Stimulated activated CD8-positive, alpha-beta memory T cell treated with anti-CD3 and anti-CD28 coated beads, Interleukin-15, amount 100 ng/mL, for 48 hours (primary cell): ENCODE measurements around the gene SDCBP2.

Source experiments
- DNase-seq, 2 donors: peaks; one replicate each; pipeline ENCODE4 v3.0.0-alpha.2; 2020; ENCODE audit warnings: low read depth in 2 of 2

The SDCBP2 gene

DNA sequence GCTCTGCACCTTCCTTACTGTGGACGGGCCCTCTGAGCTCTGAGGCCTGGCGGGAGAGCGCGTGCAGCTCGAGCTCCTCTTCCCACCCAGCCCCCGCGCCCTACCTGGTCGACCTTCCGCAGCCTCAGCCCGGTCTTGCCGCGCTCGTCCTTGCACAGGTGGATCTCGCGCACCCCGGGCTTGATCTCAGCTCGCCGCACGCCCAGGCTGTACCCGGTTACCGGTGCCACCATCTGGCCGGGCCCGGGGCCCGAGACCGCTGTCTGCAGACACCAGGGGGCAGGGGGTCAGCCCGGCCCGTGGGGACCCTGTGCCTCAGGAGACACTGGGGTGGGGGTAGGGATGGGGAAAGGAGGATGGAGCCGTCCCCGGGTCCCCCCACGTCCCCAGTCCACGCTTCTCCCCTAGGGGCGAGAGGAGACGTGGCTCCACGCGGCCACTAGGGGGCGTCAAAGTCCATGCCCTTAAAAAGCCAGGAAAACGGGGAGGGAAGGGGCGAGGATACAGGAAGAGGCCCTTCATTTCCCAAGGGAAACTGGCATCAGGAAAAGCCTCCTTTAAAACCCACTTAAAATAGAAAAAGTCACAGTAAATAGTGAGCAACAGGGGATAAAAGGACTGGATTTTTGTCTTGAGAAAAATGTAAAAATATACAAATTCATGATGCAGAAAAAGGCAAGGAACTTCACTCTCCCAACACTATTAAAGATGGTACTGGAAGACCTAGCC lies 15.5 kb downstream of the SDCBP2 start:
- no peak for DNase-seq

DNA sequence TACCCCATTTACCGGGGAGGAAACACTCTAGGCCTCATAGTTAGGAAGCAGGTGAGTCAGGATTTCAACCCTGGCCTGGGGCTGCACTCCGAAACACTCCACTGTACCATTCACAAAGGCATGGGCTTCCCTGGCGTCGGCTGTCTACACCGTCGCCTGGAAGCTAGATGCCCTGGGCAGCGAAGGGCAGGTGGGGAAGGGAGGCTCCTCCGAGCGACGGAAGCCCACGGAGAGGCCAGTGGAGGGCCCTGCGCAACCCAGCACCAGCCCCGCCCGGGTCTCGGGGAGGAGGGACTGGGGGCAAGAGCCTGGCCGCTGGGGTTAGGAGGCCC lies 16.1 kb downstream of the SDCBP2 start:
- no peak for DNase-seq

DNA sequence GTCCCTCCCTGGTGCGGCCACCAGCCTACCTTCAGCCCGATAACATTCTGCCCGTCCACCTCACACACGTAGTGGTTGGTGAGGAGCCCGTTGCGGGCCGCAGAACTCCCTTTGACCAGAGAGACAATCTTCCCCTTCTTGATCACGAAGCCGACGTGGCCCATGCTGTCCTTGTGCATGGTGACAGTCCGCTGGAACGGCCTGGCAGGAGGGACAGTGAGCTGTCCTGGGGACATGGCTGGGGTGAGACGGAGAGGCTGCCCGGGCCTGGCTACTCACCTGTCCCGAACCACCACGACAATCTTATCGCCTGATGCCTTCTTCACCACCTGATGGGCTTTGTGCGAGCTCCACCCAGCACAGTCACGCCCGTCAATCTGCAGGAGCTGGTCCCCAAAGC lies 16.6 kb downstream of the SDCBP2 start:
- no peak for DNase-seq

DNA sequence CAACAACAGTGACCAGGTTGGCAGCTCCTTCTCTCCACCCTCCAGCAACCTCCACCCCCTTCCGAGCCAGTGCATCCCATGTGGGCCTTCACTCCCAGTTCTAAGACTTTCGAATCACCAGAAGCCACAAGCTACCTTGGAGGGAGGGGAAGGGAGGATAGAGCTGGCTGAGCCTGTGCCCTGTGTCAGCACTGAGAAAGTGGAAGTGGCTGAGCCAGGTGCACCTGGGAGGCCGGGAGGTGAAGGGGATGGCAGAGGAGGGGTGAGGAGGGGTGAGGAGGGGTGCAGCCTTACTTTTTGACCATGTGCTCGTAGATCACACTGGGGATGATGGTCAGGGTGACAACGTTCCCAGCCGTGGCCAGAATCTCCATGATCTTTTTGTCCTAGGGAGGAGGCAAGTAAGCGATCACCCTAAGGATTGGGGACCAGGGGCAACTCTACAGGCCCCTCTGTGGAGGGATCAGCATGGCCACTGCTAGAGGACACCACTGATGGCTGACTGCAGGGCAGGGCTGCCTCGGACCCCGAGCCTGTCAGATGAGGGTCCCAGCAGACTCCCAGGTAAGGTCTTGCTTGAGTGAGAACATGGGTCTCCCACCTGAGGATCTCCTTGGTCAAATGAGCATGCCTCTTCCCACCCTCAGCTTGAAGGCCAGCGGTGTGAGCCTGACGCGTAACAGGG lies 18.3 kb downstream of the SDCBP2 start:
- DNase-seq = no peak

DNA sequence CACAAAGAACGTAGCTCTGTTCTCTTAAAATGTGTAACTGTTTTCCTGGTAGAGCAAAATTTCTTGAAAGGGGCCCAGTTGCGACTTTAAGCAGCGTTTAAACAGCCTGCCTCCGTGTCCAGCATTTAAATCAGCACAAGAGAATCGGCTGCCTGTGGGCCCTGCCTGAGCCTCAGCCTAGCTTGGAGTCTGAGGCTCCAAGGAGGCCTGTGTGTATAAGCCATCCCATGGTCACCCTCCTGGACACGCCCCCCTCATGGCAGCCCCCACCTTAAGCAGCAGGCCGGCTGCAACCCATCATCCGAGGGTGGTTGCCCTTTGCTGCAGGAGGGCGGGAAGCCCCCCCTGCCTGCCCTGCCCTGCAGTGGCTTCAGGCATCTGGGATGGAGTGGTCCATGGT lies 18.9 kb downstream of the SDCBP2 start:
- DNase-seq = no peak

DNA sequence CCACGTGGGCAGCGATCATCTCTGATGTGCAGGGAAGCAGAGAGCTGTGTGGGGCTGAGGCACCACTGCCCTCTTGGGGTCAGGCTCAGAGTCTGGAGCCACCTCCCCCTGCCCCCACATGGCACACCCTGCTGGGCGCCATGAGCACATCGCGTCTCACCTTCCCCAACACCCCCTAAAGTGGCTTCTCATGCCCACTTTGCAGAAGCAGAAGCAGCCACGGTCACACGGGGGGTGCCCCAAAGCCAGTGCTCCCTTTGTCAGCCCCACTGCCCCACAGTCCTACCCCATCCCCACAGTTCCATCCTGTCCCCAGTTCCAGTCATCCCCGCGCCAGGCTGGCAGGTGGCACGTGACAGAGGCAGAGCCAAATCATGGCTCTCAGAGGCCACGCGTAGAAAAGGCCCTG lies 19.5 kb downstream of the SDCBP2 start:
- DNase-seq = no peak

DNA sequence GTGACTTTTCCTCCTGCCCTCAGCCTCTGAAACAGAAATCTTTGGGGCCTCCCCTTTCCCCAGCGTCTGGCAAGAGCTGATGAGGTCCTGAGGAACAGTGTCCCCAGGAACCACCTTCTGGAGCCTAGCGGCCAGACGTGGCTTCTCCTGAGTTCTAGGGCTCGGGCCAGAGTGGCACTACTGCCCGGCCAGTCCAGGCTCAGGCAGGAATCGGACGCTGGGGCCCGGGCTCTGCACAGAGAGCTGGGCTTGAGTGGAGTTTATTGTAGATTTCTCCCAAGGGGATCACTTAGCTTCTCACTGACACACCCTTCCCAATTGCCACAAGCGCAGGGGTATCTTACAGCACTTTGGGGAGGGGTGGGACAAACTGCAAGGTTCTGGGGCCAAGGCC lies 20.2 kb downstream of the SDCBP2 start:
- DNase-seq = no peak

DNA sequence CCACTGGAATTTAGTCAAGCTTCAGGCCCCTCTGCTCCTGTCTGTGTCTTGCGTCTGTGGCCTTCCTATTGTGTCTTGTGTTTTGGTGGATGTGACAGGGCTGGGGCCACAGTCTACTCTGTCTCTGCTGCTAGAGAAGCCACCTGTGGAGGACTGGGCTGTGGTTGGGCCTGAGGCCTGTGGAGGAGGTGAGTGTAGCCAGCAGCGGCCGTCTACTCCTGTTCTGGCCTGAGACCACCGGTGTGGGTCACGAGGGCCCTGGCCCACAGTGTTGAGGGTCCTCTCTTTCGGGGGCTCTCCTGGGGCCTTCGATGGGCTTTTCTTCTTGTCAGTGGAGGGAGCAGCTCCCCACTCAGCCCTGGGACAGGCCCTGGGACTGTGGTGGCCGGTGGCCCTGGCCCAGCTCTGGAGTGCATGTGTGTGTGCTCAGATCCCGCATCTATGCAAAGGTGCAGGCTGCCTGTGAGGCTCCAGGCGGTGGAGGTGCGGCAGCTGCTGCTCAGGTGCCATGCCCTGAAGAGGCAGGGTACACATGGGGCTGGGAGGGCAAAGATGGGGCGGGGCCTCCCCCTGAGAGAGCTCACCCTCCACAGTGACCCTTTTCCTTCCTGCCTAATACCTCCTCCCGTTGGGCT lies 20.8 kb downstream of the SDCBP2 start:
- no peak for DNase-seq

DNA sequence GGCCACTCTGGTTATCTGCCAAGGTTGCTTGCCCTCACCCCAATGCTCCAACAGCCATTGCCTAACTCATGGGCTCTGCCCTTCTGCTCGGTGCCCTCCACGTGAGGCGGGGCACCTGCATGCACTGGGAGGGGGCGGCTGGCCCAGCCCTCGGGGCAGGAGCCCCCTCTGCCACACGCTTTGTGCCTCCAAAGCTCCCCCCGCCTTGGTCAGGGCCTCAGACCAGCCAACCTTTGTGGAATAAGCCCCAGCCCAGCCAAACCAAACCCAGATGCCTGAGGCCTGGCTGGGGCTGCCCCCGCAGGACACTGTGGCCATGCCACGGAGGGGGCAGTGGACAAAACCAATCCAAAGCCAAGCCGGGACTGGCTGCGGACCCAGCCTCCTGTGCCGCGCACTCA lies 21.4 kb downstream of the SDCBP2 start:
- no peak for DNase-seq

DNA sequence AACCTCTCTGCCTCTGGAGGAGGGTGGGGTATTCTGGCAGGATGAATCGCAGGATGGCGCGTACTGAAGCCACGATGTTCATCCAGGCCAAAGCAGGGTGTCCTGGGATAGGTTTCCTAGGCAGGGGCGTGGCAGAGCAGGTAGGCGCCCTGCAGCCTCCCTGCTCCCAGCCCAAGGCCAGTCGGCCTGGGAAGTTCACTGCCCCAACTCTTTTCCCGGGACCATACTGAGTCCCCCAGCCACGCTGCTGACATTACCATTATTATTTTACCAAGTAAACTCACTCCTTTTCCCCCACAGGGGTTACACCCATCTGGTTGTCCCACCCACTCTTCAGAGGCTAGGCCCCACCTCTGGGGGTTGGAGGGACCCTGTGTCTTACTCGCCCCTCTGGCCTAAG lies 21.8 kb downstream of the SDCBP2 start:
- no peak for DNase-seq

DNA sequence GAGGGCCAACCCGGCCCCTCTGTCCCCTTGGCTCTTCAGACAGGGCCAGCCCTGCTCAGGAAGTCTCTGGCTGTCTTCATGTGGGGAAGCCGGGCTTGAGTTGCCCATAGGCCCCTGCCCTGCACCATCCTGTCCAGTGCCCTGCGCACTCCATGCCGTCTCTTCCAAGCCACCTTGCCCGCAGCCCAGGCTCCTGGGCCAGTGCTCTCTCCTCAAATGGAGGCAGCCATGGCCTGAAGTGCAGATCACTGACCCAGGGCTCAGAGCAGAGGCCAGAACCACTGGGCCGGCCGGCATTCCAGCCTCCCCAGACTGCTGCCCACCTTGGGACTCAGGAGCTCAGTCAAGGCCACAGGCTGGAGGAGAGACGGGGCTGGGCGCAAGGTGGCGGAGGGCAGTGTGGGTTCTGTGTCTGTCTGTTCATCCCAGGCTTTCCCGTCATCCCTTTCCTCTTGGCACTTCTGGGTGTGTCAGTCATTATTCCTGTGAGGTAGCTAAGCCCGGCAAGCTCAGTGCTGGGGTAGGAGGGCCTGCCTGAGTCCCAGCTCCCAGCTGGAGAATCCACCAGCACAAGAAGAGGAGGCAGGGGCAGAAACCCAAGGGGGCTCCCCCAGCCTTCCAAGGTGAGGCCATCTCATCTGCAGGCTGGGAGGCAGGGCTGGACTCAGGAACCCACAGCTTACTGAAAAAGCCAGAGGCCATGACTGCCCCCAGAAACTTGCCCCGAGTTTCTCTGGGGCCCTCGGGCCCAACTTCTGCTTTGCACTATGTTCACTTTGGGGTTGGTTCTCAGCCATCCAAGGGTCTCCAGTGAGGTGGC lies 22.4 kb downstream of the SDCBP2 start:
- no peak for DNase-seq

DNA sequence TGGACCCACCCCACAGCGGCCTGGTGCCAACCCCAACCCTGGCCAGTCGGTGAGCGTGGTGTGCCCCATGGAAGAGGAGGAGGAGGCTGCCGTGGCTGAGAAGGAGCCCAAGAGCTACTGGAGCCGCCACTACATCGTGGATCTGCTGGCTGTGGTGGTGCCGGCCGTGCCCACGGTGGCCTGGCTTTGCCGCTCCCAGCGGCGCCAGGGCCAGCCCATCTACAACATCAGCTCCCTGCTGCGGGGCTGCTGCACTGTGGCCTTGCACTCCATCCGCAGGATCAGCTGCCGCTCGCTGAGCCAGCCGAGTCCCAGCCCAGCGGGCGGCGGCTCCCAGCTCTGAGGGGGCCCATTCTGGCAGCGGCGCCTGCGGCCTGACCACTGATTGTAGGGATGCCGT lies 23.2 kb downstream of the SDCBP2 start:
- DNase-seq = no peak

DNA sequence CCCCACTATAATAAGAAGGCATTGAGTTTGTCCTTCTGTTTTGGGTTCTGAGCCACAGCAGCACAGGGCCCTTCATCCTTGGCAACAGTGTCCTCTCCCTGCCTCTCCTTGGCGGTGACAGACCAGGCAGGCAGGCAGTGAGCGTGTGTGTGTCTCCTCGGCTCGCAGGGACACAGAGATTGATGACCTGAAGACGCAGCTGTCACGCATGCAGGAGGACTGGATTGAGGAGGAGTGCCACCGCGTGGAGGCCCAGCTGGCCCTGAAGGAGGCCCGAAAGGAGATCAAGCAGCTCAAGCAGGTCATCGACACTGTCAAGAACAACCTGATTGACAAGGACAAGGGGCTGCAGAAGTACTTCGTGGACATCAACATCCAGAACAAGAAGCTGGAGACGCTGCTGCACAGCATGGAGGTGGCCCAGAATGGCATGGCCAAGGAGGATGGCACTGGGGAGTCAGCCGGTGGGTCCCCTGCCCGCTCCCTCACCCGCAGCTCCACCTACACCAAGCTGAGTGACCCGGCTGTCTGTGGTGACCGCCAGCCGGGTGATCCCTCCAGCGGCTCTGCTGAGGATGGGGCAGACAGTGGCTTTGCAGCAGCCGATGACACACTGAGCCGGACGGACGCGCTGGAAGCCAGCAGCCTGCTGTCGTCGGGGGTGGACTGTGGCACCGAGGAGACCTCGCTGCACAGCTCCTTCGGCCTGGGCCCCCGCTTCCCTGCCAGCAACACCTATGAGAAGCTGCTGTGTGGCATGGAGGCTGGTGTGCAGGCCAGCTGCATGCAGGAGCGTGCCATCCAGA lies 24.0 kb downstream of the SDCBP2 start:
- DNase-seq = no peak

DNA sequence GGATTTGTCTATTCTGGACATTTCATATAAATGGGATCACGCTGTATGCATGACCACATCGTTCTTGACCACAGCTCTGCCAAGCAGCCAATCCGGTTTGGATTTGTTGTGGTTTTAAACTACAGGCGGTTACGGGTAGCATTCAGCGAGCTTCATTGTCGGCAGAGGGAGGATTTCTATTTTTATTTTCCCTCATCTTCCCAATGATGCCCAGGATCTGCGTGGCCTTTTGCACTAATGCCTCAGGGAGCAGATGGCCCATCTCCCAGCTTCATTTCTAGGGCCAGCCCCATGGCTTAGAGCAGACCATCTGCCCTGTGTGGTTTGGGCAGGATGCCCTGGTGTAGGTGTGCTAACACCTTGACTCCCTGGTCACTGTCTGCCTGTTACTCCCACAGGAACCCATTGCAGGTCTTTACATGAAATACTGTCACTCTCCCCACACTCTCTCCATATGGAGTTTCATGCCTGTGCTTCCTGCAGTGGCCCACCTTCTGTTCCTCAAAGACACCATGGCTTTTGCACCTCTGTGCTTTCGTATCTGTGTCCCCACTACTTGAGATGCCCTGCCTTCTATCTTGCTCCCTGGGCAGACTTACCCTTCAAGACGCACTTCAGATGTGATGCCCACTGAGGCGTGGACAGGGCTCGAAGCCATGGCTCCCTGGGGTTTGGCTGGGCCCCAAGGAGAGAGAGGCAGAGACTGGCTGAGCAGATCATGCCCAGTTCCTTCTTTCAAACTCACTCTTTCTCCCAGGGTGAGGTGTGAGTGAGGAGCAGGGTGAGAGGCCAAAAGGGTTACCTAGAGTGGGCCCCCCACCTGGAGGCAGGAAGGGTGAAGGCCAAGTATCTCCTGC lies 26.0 kb downstream of the SDCBP2 start:
- no peak for DNase-seq

DNA sequence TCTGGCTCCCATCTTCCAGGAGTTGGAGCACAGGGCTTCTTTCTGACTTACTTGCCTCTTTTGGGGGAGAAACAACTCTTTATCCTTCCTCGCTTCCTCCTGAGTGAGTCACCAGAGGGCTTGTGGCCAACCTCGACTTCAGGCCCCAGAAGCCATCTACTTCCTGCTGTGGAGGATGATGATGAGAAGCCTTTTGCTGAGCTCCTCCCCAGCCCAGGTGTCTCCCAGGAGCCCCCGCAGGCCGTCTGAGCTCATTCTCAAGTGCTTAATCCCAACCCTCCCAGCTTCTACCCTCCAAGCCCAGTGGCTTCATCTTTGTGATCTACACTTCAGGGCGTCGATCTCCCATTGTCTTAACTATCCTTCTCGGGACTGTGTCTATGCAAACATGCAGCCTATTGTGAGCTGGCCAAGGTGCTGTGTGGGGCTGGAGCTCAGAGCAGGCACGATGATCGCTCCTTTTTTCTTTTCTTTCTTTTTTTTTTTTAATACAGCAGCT lies 27.9 kb downstream of the SDCBP2 start:
- DNase-seq = peak; percentile 55 to 59

DNA sequence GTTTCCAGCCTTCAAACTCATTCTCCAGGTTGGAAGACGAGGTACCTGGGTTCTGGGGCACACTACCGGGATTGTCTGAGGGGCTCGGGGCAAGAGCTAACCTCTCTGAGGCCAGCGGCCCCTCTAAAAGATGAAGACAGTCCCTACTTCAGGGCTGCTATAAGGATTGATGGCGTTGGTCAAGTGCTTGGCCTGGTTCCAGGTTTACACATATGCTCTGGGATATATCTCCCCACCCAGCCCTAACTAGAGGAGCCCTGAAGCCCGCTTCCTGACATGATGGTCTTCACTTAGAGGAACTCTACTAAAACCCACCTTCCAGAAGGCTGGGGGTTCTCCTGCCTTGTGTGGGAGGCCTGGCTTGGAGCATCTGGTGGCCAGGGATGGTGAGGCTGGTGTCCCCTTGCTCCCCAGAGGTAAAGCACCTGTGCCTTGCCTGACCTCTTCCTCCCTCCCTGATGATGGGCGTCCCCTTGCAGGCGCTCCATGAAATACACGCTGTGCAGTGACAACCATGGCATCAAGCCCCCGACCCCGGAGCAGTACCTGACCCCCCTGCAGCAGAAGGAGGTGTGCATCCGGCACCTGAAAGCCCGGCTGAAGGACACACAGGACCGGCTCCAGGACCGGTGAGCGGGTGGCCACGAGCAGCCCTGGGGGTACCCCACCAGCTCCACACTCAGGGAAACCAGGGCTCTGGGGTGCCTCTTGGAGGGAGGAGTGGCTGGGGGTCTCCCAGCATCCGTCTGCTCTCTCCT lies 28.7 kb downstream of the SDCBP2 start:
- DNase-seq = no peak

DNA sequence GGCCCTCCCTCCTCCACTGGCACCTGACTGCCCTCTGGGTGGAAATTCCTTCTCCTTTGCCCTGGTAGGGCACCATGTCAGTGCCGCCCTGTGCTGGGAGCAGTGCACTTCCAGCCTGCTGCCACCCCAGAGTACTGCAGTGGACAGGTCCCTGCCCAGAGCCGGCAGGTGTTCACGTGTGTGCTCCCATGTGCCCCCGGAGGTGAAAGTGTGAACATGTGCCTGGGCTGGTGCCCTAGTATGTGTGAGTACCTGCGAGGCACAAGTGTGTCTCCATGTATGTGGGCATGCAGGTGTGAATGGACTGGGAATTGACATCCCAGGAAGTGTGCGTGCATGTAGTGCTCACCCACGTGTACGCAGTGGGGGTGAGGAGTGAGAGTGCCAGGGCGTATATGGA lies 29.4 kb downstream of the SDCBP2 start:
- peak in 1 of 2 donors; percentile 11 for DNase-seq

DNA sequence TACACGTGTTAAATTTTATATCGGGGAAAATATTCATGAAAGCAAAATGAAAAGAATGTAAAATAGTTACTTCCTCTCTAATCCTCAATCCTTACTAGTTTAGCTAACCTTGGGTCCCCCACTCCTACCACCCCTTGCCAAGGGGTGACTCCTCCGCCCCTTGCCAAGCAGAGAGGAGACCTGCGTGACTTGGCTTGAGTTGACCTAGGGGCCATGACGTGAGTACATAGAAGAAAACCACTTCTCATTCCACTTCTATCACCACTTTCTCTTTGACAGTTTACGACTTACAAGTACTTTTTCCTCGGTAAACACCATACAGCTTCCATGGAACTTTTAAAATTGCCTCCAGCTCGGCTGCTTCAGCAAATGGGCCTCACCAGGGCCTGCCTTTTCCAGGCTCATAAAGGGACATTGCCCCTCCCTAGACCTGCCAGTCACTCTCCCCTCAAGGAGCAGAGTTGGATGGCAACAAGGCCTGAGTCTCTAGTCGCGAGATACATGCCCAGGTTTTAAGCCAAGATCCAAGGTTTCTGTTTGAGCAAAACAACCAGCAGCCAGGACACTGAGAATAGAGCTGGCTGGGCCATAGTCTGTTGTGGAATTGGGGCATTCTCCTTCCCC lies 29.9 kb downstream of the SDCBP2 start:
- DNase-seq = no peak

DNA sequence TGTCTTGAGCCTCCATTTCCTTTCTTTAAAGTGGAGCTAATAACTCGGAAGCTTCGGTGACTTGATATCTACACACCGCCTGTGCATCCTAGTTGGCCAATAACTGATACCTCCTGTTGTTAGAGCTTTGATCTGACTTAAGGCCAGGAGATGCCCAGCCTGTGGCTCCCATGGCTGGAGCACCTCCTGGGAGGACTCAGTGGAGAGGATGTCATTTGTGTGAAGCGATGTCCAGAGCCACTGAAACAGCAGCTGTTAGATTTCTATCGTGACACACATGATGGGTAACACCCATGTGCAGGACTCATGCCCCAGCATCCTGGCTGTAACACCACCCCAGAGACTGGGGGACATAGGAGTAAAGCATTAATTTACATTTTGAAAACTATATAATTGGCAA lies 30.8 kb downstream of the SDCBP2 start:
- no peak for DNase-seq
